Parathyroid adenoma (tissue), 2 donors: ENCODE measurements around the gene MAN1A1.
"Not testable (repeated sequence)": the region's sequence is repeated elsewhere in the genome, so short reads cannot be mapped to it uniquely, and the experiment has no call there.

ENCODE experiments used
- H2AFZ ChIP-seq: fragments of 300-600 bp; sonication (generic); one replicate; pipeline ENCODE4 v1.7.0; 2017; ENCODE audit warnings: antibody characterized with exemption, mild to moderate bottlenecking
- H3K27ac ChIP-seq: fragments of 300-600 bp; sonication (generic); one replicate; pipeline ENCODE4 v1.7.0; 2017
- H3K27me3 ChIP-seq: fragments of 300-600 bp; sonication (generic); one replicate; pipeline ENCODE4 v1.7.0; 2017; ENCODE audit warnings: low read length; ENCODE audit not compliant: control insufficient read depth, insufficient read depth
- H3K36me3 ChIP-seq: fragments of 300-600 bp; sonication (generic); one replicate; pipeline ENCODE4 v1.7.0; 2017; ENCODE audit warnings: low read length; ENCODE audit not compliant: control insufficient read depth, insufficient read depth
- H3K4me1 ChIP-seq: fragments of 300-600 bp; sonication (generic); one replicate; pipeline ENCODE4 v1.7.0; 2017; ENCODE audit warnings: control low read depth
- H3K4me2 ChIP-seq: fragments of 300-600 bp; sonication (generic); one replicate; pipeline ENCODE4 v1.7.0; 2017; ENCODE audit warnings: low read length
- H3K4me3 ChIP-seq: fragments of 300-600 bp; sonication (generic); one replicate; pipeline ENCODE4 v1.7.0; 2017; ENCODE audit warnings: low read depth, low read length
- H3K79me2 ChIP-seq: fragments of 300-600 bp; sonication (generic); one replicate; pipeline ENCODE4 v1.7.0; 2017; ENCODE audit warnings: control low read depth
- H3K9ac ChIP-seq: fragments of 300-600 bp; sonication (generic); one replicate; pipeline ENCODE4 v1.7.0; 2017; ENCODE audit warnings: mild to moderate bottlenecking
- H3K9me3 ChIP-seq: fragments of 300-600 bp; sonication (generic); one replicate; pipeline ENCODE4 v1.7.0; 2017; ENCODE audit warnings: low read length; ENCODE audit not compliant: control insufficient read depth
- CTCF ChIP-seq: fragments of 300-600 bp; sonication (generic); IDR thresholded peaks from one replicate; pipeline ENCODE4 v1.7.0; 2017; ENCODE audit warnings: antibody characterized with exemption, mild to moderate bottlenecking
- donor health status: primary hyperparathyroidism.

The MAN1A1 gene

GRCh38 chr6:119301429-119301828 lies 48.1 kb downstream of the MAN1A1 start:
- Histone ChIP-seq H3K79me2 (no peaks in the 10 kb centered on the region), H3K4me3 (no peak overlapping the region), H3K9me3 (no peaks in the 10 kb centered on the region), H3K4me1 (peaks cover 8% of the 10 kb centered on the region), H3K4me2 (no peak overlapping the region), H2AFZ (no peak overlapping the region), H3K27ac (no peak overlapping the region), H3K9ac (no peak overlapping the region), H3K27me3 (no peaks in the 10 kb centered on the region), H3K36me3 (no peaks in the 10 kb centered on the region)
- TF ChIP-seq CTCF, result no peak

- TF ChIP-seq CTCF, result no peak
- Histone ChIP-seq H3K4me3 (no peak overlapping the region), H3K9ac (no peak overlapping the region), H3K9me3 (no peaks in the 10 kb centered on the region), H3K27ac (no peak overlapping the region), H3K36me3 (no peaks in the 10 kb centered on the region), H3K4me1 (peaks cover 8% of the 10 kb centered on the region), H3K4me2 (no peak overlapping the region), H3K79me2 (no peaks in the 10 kb centered on the region), H2AFZ (no peak overlapping the region), H3K27me3 (no peaks in the 10 kb centered on the region)
These were observed 49.9 kb downstream of the MAN1A1 start for GRCh38 chr6:119299694-119300093.

GRCh38 chr6:119297049-119297448 lies 52.5 kb downstream of the MAN1A1 start:
- Histone ChIP-seq H3K27me3 (no peaks in the 10 kb centered on the region), H3K4me3 (no peak overlapping the region), H3K79me2 (no peaks in the 10 kb centered on the region), H2AFZ (no peak overlapping the region), H3K27ac (no peak overlapping the region), H3K4me2 (no peak overlapping the region), H3K9ac (no peak overlapping the region), H3K9me3 (no peaks in the 10 kb centered on the region), H3K36me3 (no peaks in the 10 kb centered on the region), H3K4me1 (no peaks in the 10 kb centered on the region)
- no peak for TF ChIP-seq CTCF

- Histone ChIP-seq H2AFZ (no peak overlapping the region), H3K4me3 (no peak overlapping the region), H3K4me1 (no peaks in the 10 kb centered on the region), H3K79me2 (no peaks in the 10 kb centered on the region), H3K36me3 (no peaks in the 10 kb centered on the region), H3K9ac (no peak overlapping the region), H3K27ac (no peak overlapping the region), H3K27me3 (no peaks in the 10 kb centered on the region), H3K4me2 (no peak overlapping the region), H3K9me3 (no peaks in the 10 kb centered on the region)
- TF ChIP-seq CTCF, result no peak
These were observed 53.2 kb downstream of the MAN1A1 start for GRCh38 chr6:119296036-119297035.

GRCh38 chr6:119294984-119295383 lies 54.6 kb downstream of the MAN1A1 start:
- no peaks in the 10 kb centered on the region for H3K4me1 ChIP-seq
- no peak overlapping the region for H3K4me3 ChIP-seq
- H3K9me3 ChIP-seq, result no peaks in the 10 kb centered on the region
- no peak overlapping the region for H3K9ac ChIP-seq
- H3K4me2 ChIP-seq, result no peak overlapping the region
- no peaks in the 10 kb centered on the region for H3K27me3 ChIP-seq
- TF ChIP-seq CTCF, result no peak
- no peaks in the 10 kb centered on the region for H3K79me2 ChIP-seq
- no peak overlapping the region for H3K27ac ChIP-seq
- H3K36me3 ChIP-seq, result no peaks in the 10 kb centered on the region
- H2AFZ ChIP-seq, result no peak overlapping the region

- not testable (repeated sequence) for H3K4me3 ChIP-seq, H3K27ac ChIP-seq, H2AFZ ChIP-seq, H3K27me3 ChIP-seq, H3K79me2 ChIP-seq, H3K4me2 ChIP-seq, H3K9me3 ChIP-seq, H3K36me3 ChIP-seq, H3K9ac ChIP-seq, H3K4me1 ChIP-seq
These were observed 58.5 kb downstream of the MAN1A1 start for GRCh38 chr6:119291060-119291459.
